Fibroblast of peridontal ligament (primary cell): ENCODE measurements around the gene STK39.
"Not testable (repeated sequence)": the region's sequence is repeated elsewhere in the genome, so short reads cannot be mapped to it uniquely, and the experiment has no call there.

Experiments used
- DNase-seq: peaks from one replicate; pipeline ENCODE4 v3.0.0-alpha.2; 2010; ENCODE audit errors: extremely low read depth

Gene STK39

GRCh38 chr2:168047091-168047690, 200.2 kb downstream of the STK39 start:
- DNase-seq, result no peak

GRCh38 chr2:168044579-168044978, 202.8 kb downstream of the STK39 start:
- DNase-seq, result no peak

DNA sequence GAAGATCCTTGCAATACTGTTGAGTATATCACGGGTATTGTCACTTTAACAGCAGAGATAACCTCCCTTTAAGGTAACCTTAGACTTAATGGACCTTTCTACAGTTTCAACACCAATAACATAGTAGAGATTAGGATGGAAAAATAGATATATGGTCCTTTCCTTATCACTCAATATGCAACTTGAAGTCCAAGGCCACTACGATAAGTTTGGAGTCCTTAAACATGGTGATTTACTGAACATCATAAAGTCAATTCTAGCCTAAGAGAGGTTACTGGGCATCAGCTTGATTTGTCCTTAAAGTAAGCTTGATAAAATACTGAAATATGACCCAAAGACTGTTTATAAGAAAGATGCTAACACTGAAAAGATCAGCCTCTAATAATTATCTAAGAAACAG, 203.2 kb downstream of the STK39 start:
- DNase-seq, result no peak

DNA sequence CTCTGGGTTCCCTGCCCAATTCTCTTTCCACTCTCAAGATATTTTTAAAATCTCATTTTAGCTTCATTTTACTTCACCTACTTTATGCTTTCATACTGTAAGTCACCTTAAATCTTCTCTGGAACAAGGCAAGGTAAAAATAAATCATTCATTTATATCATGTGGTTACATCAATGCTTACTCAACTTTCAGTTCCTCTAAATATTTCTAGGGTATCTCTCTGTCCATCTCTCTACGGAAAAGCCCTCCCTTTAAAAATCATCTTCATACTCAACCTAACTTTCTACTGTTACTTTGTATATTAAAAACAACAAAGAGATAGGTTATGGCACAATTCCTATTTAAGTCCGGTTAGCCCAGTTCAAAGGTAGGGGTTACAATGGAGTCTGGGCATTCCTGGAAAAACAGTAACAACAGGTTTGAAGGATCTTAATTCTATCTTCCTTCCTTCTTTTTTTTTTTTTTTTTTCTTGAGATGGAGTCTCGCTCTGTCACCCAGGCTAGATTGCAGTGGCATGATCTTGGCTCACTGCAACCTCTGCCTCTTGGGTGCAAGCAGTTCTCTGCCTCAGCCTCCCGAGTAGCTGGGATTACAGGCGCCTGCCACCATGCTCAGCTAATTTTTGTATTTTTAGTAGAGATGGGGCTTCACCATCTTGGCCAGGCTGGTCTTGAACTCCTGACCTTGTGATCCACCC, 205.1 kb downstream of the STK39 start:
- not testable (repeated sequence) for DNase-seq

- no peak for DNase-seq
These were observed 207.5 kb downstream of the STK39 start for GRCh38 chr2:168039881-168040280.

GRCh38 chr2:168037778-168038177, 209.6 kb downstream of the STK39 start:
- DNase-seq, result peak; percentile 37

GRCh38 chr2:168035458-168035857, 211.9 kb downstream of the STK39 start:
- DNase-seq, result no peak

GRCh38 chr2:168034616-168035015, 212.8 kb downstream of the STK39 start:
- no peak for DNase-seq

- DNase-seq, result no peak
These were observed 213.4 kb downstream of the STK39 start for GRCh38 chr2:168033966-168034365.

DNA sequence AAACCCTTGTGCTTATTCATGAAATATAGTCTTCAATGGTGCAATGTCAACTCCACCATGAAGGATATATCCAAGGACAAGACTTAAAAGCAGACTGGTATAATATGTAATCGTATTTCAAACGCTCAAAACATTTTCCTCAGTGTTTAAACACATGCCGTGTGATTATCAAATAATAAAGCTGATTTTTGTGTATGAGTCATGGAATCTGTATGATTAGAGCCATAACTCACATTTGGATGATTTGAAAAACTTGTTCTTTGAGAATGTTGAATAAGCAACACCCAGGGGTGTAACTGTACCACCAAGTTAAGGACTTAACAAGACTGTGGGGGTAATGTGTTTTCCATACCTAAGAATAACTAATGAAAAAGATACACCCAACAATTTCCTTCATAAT, 215.3 kb downstream of the STK39 start:
- peak; percentile 30 for DNase-seq

DNA sequence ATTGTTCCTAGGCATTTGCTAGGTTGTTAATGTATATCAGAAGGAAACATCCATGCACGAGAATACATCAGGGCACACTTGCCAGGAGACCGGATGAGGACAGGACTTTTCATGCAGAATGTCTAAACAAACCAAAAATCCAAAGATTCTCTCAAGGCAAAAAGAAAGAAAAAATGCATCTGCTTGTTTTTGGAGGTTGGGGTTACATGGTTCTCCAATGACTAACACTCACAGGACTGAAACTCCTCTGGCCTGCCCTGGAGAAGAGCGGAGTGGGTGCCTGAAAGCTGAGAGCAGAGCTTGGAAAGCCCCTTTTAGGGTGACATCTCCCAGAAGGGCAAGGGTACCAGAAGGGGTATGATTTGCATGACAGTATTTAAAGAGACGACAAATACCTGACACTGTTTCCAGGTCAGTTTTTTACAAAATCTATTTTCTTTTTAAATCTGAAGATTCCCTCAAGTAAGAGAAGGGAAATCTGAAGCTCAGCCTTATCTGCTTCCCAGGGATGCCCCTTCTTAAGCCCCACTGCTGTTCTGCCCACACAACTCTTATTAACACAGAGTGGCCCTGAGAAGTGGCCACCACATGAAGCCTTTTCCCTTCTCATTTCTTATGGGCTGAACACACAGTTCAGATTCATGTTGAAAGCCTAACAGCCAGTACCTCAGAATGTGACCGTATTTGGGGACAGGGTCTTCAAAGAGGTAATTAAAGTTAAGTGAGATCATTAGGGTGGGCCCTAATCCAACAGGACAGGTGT, 216.4 kb downstream of the STK39 start:
- peak; percentile 81 for DNase-seq

DNA sequence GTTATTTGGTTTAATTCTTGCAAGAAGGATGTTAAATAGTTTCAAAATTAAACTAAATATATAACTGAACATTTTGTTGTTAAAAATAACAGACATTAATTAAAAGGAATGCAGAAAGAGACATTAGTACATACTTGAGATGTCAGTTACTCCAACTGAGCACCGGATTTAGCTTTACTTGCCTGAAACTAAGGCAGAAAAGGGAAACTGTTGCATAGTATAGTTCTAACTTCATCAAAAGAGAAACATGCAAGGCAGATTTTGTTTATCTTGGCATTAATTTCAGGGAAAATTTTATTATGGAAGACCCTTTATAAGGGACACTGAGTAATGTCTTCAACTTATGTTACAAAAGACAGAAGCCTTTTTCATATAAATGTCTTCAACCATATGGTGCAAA, 218.3 kb downstream of the STK39 start:
- no peak for DNase-seq

DNA sequence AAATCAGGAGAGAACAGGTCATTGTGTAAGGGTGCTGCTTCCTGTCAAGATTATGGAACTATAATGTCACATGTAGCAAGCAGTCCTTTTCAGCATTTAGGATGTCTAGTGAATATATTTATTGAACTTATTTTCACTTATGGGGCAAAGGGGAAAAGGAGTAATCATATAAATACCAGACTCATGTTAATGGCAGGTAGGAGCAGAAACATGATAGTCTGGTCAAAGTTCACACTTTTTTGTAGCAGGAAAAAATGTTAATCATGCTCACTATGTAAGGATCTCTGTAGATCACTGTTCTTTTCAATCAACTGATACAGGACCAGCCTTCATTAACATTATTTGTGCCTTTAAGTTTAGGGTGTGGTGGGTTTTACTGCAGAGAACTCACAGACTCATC, 219.0 kb downstream of the STK39 start:
- no peak for DNase-seq

DNA sequence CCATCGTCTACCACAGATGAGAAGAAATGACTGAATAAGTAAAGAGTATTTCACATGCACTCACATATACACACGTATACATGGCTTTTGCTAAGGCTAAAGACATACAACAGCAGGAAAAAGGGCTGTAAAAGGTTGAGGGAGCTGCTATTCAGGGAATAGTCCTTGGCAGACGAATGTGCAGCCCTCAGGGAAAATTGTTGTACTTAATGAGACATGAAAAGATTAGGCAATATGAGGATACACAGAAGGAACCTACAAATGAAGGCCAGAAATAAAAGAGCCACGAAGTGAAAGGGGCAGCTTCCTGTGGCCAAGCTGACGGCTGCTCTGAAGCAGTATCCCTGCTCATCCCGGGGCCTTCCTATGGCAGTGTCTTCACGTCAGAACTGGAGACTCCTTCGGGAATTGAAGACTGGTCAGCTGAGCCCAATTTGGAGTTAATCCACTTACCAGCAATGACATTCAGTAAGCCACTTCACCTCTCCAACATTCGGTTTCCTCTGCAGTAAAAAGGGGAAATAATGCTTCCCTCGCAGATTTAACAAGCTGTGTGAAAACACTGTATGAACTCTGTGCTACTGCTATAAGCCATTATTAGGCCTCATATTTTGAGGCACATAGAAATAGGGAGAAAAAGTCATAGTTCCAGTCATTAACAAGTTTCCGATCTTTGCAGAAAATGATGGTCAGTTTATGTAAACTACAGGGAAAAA, 221.8 kb downstream of the STK39 start:
- DNase-seq, result no peak

DNA sequence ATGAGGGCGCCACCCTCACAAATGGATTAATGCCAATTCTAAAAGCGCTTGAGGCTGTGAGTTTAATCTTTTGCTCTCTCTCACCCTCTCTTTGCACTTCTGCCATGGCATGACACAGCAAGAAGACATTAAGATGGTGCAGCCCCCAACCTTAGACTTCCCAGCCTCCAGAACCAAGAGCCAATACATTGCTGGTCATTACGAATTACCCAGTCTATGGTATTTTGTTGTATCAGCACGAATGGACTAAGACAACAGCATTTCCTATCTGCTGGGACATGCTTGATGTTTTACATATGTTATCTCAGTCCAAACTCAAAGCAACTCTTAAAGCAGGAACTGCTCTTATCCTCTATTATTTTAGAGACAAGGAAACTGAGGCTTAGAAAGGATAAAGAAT, 222.9 kb downstream of the STK39 start:
- no peak for DNase-seq

GRCh38 chr2:168021800-168022587, 225.4 kb downstream of the STK39 start:
- no peak for DNase-seq

DNA sequence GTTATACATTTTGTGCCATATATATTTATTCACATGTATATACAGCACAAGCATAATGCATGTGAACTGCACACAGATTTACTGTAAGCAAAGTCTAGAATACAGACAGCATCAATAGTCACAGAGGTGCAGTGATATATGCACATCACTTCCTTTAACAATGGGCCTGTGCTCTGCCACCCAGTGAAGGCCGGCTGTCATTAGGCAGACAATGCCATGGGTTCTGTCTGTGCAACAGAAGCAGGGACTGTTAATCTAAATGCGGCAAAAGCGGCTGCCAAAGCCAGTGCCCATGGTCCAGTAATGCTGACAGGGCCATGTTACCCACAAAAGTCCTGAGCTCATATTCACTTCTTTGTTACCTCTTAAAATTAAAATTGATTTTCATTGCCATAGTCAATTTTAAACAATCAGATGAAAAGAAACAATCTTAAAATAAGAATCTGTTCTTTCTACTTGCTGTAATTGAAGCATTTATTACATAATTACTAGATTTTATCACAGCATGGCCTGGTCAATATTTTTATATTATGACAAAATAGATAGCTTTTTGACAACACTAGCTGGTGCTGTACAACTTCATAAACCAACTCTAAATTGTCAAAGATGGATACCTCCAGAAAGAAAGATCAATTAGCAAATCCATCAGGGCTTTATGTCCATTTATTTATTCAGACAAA, 232.0 kb downstream of the STK39 start:
- DNase-seq, result no peak

DNA sequence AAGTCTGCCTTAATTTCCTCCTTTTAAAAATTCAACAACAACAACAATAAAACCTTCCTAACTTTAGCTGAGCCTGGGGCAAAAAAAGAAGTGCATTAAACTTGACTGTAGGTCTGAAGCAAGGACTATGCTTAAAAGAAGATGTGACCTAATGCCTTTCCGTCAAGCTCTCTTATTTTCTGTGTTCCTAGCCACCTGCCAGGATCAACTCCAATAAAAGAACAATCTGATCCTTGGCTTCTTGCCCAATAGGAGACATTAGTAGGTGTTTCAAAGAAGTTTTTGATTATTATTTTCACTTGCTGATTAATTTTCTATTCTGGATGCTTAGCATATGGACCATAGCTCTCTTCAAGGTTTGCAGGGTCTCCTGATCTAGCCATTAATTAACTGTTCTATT, 237.5 kb downstream of the STK39 start:
- no peak for DNase-seq

DNA sequence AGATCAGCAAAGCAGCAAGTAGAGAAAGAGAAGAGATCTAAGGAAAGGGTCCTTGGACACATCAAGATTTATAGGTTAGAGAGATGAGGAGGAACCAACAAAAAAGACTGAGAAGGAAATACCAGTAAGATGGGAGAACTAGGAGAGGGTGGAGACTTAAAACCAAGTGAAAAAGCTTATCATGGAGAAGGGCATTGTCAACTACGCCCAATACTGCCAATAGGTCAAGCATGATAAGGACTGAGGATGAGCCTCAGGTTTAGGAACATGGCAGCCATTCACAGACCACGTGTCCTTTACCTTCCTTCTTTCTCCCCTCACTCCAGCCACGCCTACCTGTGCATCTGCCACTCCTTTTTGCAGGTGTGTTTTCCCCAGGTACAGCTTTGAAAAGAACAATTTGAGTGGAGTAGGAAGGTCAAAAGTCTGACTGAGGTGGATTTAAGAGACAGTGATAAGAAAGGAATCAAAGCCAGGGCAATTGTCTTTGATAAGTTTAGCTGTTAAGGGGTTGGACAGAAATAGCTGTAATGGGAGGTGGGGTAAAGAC, 238.7 kb downstream of the STK39 start:
- DNase-seq, result no peak

DNA sequence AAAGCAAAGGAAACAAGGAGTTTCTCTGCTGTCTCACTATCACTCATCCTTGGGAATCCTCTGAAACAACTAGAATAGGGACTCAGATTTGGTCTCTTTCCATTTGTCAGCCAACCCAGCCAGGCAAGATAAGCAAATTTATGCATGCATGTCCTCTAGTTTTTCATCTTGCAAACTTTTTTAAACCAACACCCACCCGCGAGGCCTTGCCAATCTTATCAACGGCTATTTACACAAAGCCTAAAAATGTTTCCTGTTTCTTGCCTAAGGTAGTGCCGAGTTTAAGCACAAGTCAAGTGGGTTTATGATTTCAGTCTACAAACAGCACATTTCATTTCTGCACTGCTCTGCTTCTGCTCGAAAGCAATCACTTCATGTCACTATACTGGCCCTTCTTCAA, 240.9 kb downstream of the STK39 start:
- DNase-seq, result no peak

- no peak for DNase-seq
These were observed 241.8 kb downstream of the STK39 start for GRCh38 chr2:168005586-168005985.
